HepG2 (cell line): ENCODE data around the gene PCSK2. TPM values are rescaled to one million over a fixed set of nuclear protein-coding genes. Genes with fewer than 3 reads are reported as not detected.
A peak's percentile ranks its signal among the peaks of the same experiment; 100 is the strongest.

ENCODE experiments used
- AGO2 ChIP-seq: fragments of 200-400 bp; formaldehyde crosslinking; optimal IDR thresholded peaks from 2 replicates; pipeline ENCODE3; 2017; ENCODE audit warnings: mild to moderate bottlenecking, low read depth, low read length, moderate library complexity
- GFI1 ChIP-seq: sonication (generic); formaldehyde crosslinking; IDR thresholded peaks from 2 replicates; pipeline ENCODE4 v1.5.0; 2020; ENCODE audit warnings: missing genetic modification reagents, mild to moderate bottlenecking, borderline replicate concordance
- HDAC2 ChIP-seq: sonication (generic); formaldehyde crosslinking; IDR thresholded peaks from 2 replicates; pipeline ENCODE4 v1.4.0; 2020; ENCODE audit warnings: missing genetic modification reagents
- HOXA5 ChIP-seq: sonication (generic); formaldehyde crosslinking; IDR thresholded peaks from 2 replicates; pipeline ENCODE4 v1.4.0; 2020; ENCODE audit warnings: missing genetic modification reagents
- HOXA9 ChIP-seq: sonication (generic); formaldehyde crosslinking; IDR thresholded peaks from 2 replicates; pipeline ENCODE4 v1.8.1; 2022; ENCODE audit warnings: missing genetic modification reagents, mild to moderate bottlenecking, moderate library complexity, borderline replicate concordance
- MTA3 ChIP-seq: sonication (generic); formaldehyde crosslinking; IDR thresholded peaks from 2 replicates; pipeline ENCODE4 v1.4.0; 2020; ENCODE audit warnings: missing genetic modification reagents
- NPAS2 ChIP-seq: sonication (generic); formaldehyde crosslinking; IDR thresholded peaks from 2 replicates; pipeline ENCODE4 v1.8.0; 2022; ENCODE audit warnings: mild to moderate bottlenecking, missing genetic modification reagents, borderline replicate concordance
- NR2F2 ChIP-seq: IDR thresholded peaks from 2 replicates; pipeline ENCODE4 v1.6.1; 2012; ENCODE audit warnings: low read depth, inconsistent platforms, borderline replicate concordance
- REL ChIP-seq: sonication (generic); formaldehyde crosslinking; conservative IDR thresholded peaks from 2 replicates; pipeline ENCODE4 v1.8.0; 2022; ENCODE audit warnings: mild to moderate bottlenecking, missing genetic modification reagents, moderate library complexity
- ZMYM4 ChIP-seq: sonication (generic); formaldehyde crosslinking; IDR thresholded peaks from 2 replicates; pipeline ENCODE4 v1.8.1; 2023; ENCODE audit warnings: mild to moderate bottlenecking, missing genetic modification reagents
- ZNF18 ChIP-seq: sonication (generic); formaldehyde crosslinking; IDR thresholded peaks from 2 replicates; pipeline ENCODE4 v1.8.0; 2022; ENCODE audit warnings: mild to moderate bottlenecking, missing genetic modification reagents; ENCODE audit not compliant: insufficient replicate concordance
- ZNF232 ChIP-seq: sonication (generic); formaldehyde crosslinking; IDR thresholded peaks from 2 replicates; pipeline ENCODE4 v1.4.0; 2020; ENCODE audit warnings: missing genetic modification reagents, borderline replicate concordance
- ZNF264 ChIP-seq: sonication (generic); formaldehyde crosslinking; IDR thresholded peaks from 2 replicates; pipeline ENCODE4 v1.4.0; 2020; ENCODE audit warnings: missing genetic modification reagents
- ZNF354B ChIP-seq: sonication (generic); formaldehyde crosslinking; IDR thresholded peaks from 2 replicates; pipeline ENCODE4 v1.8.0; 2022; ENCODE audit warnings: mild to moderate bottlenecking, missing genetic modification reagents
- ZNF558 ChIP-seq: sonication (generic); formaldehyde crosslinking; IDR thresholded peaks from 2 replicates; pipeline ENCODE4 v1.9.0; 2022; ENCODE audit warnings: mild to moderate bottlenecking, missing genetic modification reagents, borderline replicate concordance
- ZNF570 ChIP-seq: sonication (generic); formaldehyde crosslinking; IDR thresholded peaks from 2 replicates; pipeline ENCODE4 v1.4.0; 2020; ENCODE audit warnings: mild to moderate bottlenecking, missing genetic modification reagents, borderline replicate concordance
- ZNF574 ChIP-seq: sonication (generic); formaldehyde crosslinking; IDR thresholded peaks from 2 replicates; pipeline ENCODE4 v1.4.0; 2020; ENCODE audit warnings: missing genetic modification reagents
- ZNF780A ChIP-seq: sonication (generic); formaldehyde crosslinking; IDR thresholded peaks from 2 replicates; pipeline ENCODE4 v1.8.0; 2022; ENCODE audit warnings: mild to moderate bottlenecking, missing genetic modification reagents, moderate library complexity
- ZNF878 ChIP-seq: sonication (generic); formaldehyde crosslinking; IDR thresholded peaks from 2 replicates; pipeline ENCODE4 v1.8.1; 2023; ENCODE audit warnings: mild to moderate bottlenecking, missing genetic modification reagents, moderate library complexity
- ZSCAN9 ChIP-seq: IDR thresholded peaks from 2 replicates; pipeline ENCODE4 v1.6.1; 2016; ENCODE audit warnings: borderline replicate concordance
- polyA plus RNA-seq, 8 experiments: library from polyadenylated mRNA; depleted of rRNA in 3 of 8; stranded (reverse) in 7 of 8; unstranded in 1 of 8; fragments of >200 nt; fragmentation: Illumina TruSeq in 4 of 8; extraction: Trizol in 4 of 8; gene quantifications; 2 replicates each; pipeline versions ENCODE4 v1.2.1 to v1.2.3, GENCODE V29; 2011 to 2016; ENCODE audit warnings: low read depth in 4 of 8, missing spikeins in 1 of 8, mixed read lengths in 1 of 8; ENCODE audit not compliant: insufficient read depth in 1 of 8
- total RNA-seq, 5 experiments: library from RNA; depleted of rRNA; stranded (reverse); fragments of >200 nt; fragmentation: Illumina TruSeq; extraction: Trizol; gene quantifications; 2 replicates each; pipeline ENCODE4 v1.2.3, GENCODE V29; 2016; ENCODE audit warnings: low read depth in 1 of 5
- TF ChIP-seq, protein P1 (sequence below): sonication (generic); formaldehyde crosslinking; IDR thresholded peaks from 2 replicates; pipeline ENCODE4 v1.5.0; 2020; ENCODE audit warnings: mild to moderate bottlenecking, missing genetic modification reagents, borderline replicate concordance

The PCSK2 gene
- total and polyA plus RNA-seq, 2 of the 13 experiments (the other 11 are each of a cell fraction or from before 2014, with no cell fraction given), result not detected

DNA sequence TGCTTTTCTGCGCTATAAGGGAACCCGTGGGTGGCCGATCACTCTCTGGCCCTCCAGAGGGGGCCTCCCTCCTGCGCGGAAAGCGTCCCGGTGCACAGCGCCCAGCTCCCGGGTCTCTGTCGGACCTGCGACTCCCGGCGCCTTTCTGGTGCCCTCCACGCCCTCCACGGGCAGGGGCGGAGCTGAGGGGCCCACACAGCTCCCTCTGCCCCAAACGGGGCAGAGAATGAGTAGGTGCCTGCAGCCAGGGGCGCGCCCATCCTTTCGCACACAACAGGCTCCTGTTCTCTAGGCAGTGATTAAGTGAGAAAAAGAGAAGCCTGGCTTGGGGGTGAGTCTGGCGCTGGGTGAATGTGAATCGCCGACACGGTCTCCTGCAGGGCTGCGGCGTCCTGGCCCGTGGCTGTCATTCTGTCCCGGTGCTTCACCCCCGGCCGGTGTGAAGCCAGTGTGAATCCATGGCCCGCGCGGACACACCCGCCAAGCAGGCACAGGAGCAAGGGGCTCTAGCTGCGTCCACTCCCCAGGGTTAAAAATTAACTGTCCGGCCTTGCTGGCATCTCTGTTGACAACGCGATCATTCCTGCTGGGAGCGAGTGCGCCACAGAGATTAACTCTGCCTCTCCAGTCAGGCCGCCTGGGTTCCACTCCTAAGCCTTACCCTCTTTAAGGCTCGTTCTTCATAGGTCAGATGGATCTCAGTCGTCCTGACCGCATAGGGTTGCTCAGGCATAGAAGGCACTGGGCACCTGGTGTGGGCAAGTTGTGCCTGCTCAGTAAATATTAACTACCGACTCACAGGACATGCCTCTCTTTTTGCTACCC is 88.8 kb downstream of the PCSK2 start (continued):
- TF ChIP-seq, protein P1, sequence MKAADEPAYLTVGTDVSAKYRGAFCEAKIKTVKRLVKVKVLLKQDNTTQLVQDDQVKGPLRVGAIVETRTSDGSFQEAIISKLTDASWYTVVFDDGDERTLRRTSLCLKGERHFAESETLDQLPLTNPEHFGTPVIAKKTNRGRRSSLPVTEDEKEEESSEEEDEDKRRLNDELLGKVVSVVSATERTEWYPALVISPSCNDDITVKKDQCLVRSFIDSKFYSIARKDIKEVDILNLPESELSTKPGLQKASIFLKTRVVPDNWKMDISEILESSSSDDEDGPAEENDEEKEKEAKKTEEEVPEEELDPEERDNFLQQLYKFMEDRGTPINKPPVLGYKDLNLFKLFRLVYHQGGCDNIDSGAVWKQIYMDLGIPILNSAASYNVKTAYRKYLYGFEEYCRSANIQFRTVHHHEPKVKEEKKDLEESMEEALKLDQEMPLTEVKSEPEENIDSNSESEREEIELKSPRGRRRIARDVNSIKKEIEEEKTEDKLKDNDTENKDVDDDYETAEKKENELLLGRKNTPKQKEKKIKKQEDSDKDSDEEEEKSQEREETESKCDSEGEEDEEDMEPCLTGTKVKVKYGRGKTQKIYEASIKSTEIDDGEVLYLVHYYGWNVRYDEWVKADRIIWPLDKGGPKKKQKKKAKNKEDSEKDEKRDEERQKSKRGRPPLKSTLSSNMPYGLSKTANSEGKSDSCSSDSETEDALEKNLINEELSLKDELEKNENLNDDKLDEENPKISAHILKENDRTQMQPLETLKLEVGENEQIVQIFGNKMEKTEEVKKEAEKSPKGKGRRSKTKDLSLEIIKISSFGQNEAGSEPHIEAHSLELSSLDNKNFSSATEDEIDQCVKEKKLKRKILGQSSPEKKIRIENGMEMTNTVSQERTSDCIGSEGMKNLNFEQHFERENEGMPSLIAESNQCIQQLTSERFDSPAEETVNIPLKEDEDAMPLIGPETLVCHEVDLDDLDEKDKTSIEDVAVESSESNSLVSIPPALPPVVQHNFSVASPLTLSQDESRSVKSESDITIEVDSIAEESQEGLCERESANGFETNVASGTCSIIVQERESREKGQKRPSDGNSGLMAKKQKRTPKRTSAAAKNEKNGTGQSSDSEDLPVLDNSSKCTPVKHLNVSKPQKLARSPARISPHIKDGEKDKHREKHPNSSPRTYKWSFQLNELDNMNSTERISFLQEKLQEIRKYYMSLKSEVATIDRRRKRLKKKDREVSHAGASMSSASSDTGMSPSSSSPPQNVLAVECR (CRISPR knock-in tag), result no peak
- TF ChIP-seq ZNF232 (CRISPR knock-in tag) (no peak), ZNF570 (CRISPR knock-in tag) (no peak), ZSCAN9 (no peak), ZNF574 (CRISPR knock-in tag) (0 out of 2 replicates have a peak, but pooled peaks have one; percentile 22), HOXA9 (no peak), REL (no peak), ZNF558 (CRISPR knock-in tag) (no peak), AGO2 (no peak), ZNF878 (CRISPR knock-in tag) (no peak), ZNF354B (CRISPR knock-in tag) (no peak), MTA3 (CRISPR knock-in tag) (no peak), ZNF264 (CRISPR knock-in tag) (no peak), ZNF18 (peak; percentile 100), ZNF780A (CRISPR knock-in tag) (no peak), NPAS2 (no peak), ZMYM4 (CRISPR knock-in tag) (no peak), NR2F2 (no peak), HOXA5 (no peak), GFI1 (peak; percentile 83), HDAC2 (CRISPR knock-in tag) (no peak)
